Neural crest cell (in vitro differentiated cells): ENCODE measurements around the gene DPH6. TPM values are rescaled to one million over a fixed set of nuclear protein-coding genes. Genes with fewer than 3 reads are reported as not detected.

ENCODE experiments used
- DNase-seq: peaks from one replicate; pipeline ENCODE4 v3.0.0; 2021; ENCODE audit warnings: low read depth, mixed read lengths, low spot score
- H3K27ac Mint-ChIP-seq: one replicate; pipeline ENCODE4 v1.8.0; 2021; ENCODE audit warnings: mild to moderate bottlenecking, mixed read lengths; ENCODE audit not compliant: unreplicated experiment
- H3K27me3 Mint-ChIP-seq: 2 replicates; pipeline ENCODE4 v1.8.0; 2021; ENCODE audit warnings: low read depth, mild to moderate bottlenecking, mixed read lengths
- H3K36me3 Mint-ChIP-seq: 2 replicates; pipeline ENCODE4 v1.8.0; 2021; ENCODE audit warnings: low read depth, mild to moderate bottlenecking, mixed read lengths
- H3K4me1 Mint-ChIP-seq: 2 replicates; pipeline ENCODE4 v1.8.0; 2021; ENCODE audit warnings: mixed read lengths
- H3K4me3 Mint-ChIP-seq: one replicate; pipeline ENCODE4 v1.8.0; 2021; ENCODE audit warnings: mild to moderate bottlenecking, mixed read lengths
- H3K9me3 Mint-ChIP-seq: 2 replicates; pipeline ENCODE4 v1.8.0; 2021; ENCODE audit warnings: mixed read lengths
- total RNA-seq: library from RNA; stranded (reverse); gene quantifications from 2 replicates; pipeline ENCODE4 v1.2.1, GENCODE V29; 2021
- TF ChIP-seq, protein P1 (sequence below): fragments of 200-600 bp; sonication (generic); conservative IDR thresholded peaks from 2 replicates; pipeline ENCODE4 v1.5.0; 2021; ENCODE audit warnings: antibody characterized with exemption, mild to moderate bottlenecking

Gene DPH6
- total RNA-seq, 1 donor from 2014 or later, result 20.1 TPM

DNA sequence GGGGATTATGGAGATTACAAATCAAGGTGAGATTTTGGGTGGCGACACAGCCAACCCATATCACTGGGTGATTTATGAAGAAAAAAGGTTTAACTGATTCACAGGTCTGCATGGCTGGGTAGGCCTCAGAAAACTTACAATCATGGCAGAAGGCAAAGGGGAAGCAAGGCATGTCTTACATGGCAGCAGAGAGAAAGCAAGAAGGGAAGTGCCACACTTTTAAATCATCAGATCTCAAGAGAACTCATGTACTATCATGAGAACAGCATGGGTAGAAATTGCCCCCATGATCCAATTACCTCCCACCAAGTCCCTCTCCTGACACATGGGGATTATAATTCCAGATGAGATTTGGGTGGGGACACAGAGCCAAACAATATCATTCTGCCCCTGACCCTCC, 59.7 kb downstream of the DPH6 start:
- Mint-ChIP-seq H3K4me3 (no peak overlapping the region), H3K4me1 (peaks cover 10% of the 10 kb centered on the region), H3K9me3 (peaks cover 23% of the 10 kb centered on the region), H3K27me3 (no peaks in the 10 kb centered on the region), H3K36me3 (peaks cover 36% of the 10 kb centered on the region), H3K27ac (no peak overlapping the region)
- DNase-seq, result no peak
- TF ChIP-seq, protein P1, sequence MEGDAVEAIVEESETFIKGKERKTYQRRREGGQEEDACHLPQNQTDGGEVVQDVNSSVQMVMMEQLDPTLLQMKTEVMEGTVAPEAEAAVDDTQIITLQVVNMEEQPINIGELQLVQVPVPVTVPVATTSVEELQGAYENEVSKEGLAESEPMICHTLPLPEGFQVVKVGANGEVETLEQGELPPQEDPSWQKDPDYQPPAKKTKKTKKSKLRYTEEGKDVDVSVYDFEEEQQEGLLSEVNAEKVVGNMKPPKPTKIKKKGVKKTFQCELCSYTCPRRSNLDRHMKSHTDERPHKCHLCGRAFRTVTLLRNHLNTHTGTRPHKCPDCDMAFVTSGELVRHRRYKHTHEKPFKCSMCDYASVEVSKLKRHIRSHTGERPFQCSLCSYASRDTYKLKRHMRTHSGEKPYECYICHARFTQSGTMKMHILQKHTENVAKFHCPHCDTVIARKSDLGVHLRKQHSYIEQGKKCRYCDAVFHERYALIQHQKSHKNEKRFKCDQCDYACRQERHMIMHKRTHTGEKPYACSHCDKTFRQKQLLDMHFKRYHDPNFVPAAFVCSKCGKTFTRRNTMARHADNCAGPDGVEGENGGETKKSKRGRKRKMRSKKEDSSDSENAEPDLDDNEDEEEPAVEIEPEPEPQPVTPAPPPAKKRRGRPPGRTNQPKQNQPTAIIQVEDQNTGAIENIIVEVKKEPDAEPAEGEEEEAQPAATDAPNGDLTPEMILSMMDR, result no peak

DNA sequence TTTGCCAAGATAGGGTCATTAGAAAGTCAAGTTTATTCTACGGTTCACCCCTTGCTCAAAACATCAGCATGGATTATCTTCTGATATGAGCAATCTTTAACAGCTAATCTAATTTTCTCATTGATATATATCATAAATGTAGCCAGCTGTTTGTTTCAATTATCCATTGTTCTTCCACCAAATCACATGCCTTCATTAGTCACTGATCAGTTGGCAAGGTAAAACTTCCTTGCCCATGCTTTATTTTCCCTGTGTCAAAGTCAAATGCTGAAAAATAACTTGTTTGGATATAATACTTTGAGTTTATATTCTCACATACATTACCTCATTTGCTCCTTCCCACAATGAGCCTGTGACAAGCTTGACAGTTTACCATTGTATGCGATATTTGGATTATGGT, 60.6 kb downstream of the DPH6 start:
- H3K36me3 Mint-ChIP-seq, result peaks cover 36% of the 10 kb centered on the region

GRCh38 chr15:35484231-35484945, 61.6 kb downstream of the DPH6 start:
- no peak overlapping the region for H3K4me3 Mint-ChIP-seq

More for the DNA sequence above, 60.6 kb downstream of the DPH6 start:
- no peak for DNase-seq
- H3K4me3 Mint-ChIP-seq, result no peak overlapping the region
- TF ChIP-seq, protein P1, result no peak
- H3K4me1 Mint-ChIP-seq, result peaks cover 14% of the 10 kb centered on the region
- no peak overlapping the region for H3K27ac Mint-ChIP-seq
- peaks cover 23% of the 10 kb centered on the region for H3K9me3 Mint-ChIP-seq
- H3K27me3 Mint-ChIP-seq, result no peaks in the 10 kb centered on the region

DNA sequence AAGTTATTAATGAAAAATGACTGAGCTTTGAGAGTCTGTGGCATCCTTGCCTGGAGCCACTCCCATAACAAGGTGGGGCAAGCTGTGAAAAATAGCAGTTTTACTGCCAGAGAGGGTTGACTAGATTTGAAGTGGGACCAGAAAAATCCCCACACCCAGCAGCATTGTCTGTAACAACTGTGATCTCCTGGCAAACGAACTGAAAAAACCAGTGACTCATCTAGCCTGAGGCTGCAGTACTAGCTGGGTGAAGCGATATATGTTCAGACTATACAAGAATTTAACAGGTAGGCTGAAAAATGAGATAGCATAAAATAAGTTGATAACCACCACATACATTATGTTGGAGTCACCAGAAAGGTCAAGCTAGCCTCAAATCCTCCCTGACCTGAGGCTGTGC, 64.0 kb downstream of the DPH6 start:
- H3K27me3 Mint-ChIP-seq, result no peaks in the 10 kb centered on the region
- H3K4me3 Mint-ChIP-seq, result no peak overlapping the region
- peaks cover 25% of the 10 kb centered on the region for H3K4me1 Mint-ChIP-seq
- peaks cover 19% of the 10 kb centered on the region for H3K36me3 Mint-ChIP-seq
- TF ChIP-seq, protein P1, result no peak
- H3K27ac Mint-ChIP-seq, result no peak overlapping the region
- DNase-seq, result no peak
- peaks cover 10% of the 10 kb centered on the region for H3K9me3 Mint-ChIP-seq

More at GRCh38 chr15:35484231-35484945, 61.6 kb downstream of the DPH6 start:
- Mint-ChIP-seq H3K9me3 (peaks cover 23% of the 10 kb centered on the region), H3K4me1 (peaks cover 14% of the 10 kb centered on the region), H3K27ac (no peak overlapping the region), H3K36me3 (peaks cover 34% of the 10 kb centered on the region), H3K27me3 (no peaks in the 10 kb centered on the region)
- TF ChIP-seq, protein P1, result no peak
- no peak for DNase-seq

DNA sequence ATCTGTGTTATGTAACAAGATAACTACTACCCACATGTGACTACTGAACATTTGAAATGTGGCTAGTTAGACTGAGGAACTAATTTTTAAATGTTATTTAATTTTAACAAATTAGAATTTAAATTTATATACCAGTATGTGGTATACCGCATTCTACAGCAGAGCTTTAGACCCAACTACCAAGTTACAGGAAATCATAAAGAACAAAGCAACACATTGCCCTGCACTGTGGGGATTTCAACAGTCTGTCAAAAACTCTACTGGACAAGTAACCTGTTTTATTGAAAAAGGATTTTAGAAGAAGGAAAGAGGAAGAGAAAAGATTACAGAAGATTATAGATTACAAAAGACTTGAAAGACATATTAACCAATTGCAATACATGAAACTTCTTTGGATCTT, 64.9 kb downstream of the DPH6 start:
- Mint-ChIP-seq H3K9me3 (peaks cover 6% of the 10 kb centered on the region), H3K4me1 (peaks cover 25% of the 10 kb centered on the region), H3K27me3 (no peaks in the 10 kb centered on the region), H3K27ac (no peak overlapping the region), H3K36me3 (peaks cover 12% of the 10 kb centered on the region), H3K4me3 (no peak overlapping the region)
- TF ChIP-seq, protein P1, result no peak
- no peak for DNase-seq
